Measurements from ENCODE around the gene SORBS2. TPM values are rescaled to one million over a fixed set of nuclear protein-coding genes. Genes with fewer than 3 reads are reported as not detected.

The SORBS2 gene
- total and polyA plus RNA-seq, 2 donors (not counting 1 experiment from before 2014, with no cell fraction given): 0.25 to 0.89 TPM

- Histone ChIP-seq H3K79me2 (ENCODE audit: control insufficient read depth, insufficient read depth, low read length) (no peaks in the 10 kb centered on the region), H3K36me3 (replicated peaks in 1 of 2; ENCODE audit: control extremely low read depth in 1 of 2, control insufficient read depth in 1 of 2, extremely low read depth in 1 of 2, insufficient read depth in 2 of 2, low read length in 1 of 2) (no peaks in the 10 kb centered on the region), H3K4me2 (replicated peaks; ENCODE audit: low read depth, low read length, poor library complexity, severe bottlenecking) (no peak overlapping the region), H2AFZ (ENCODE audit: insufficient read depth, low read depth, low read length, poor library complexity, severe bottlenecking) (no peak overlapping the region), H3K9me3 (ENCODE audit: control extremely low read depth in 1 of 3, control insufficient read depth in 2 of 3, insufficient read depth in 1 of 3, low read length in 2 of 3) (peaks cover 0 to 6% (median 0%) of the 10 kb centered on the region in 3 donors), H3K27ac (ENCODE audit: low read length in 2 of 2) (no peak overlapping the region), H4K20me1 (ENCODE audit: control insufficient read depth, insufficient read depth, low read length, poor library complexity, severe bottlenecking) (no peaks in the 10 kb centered on the region), H3K4me1 (ENCODE audit: control insufficient read depth in 2 of 2, insufficient read depth in 2 of 2, low read length in 2 of 2) (no peaks in the 10 kb centered on the region), H3K27me3 (replicated peaks in 1 of 4; ENCODE audit: control extremely low read depth in 1 of 4, control insufficient read depth in 3 of 4, insufficient read depth in 4 of 4, low read length in 3 of 4) (peaks cover 0 to 3% (median 0%) of the 10 kb centered on the region in 4 experiments), H3K4me3 (ENCODE audit: control extremely low read depth in 1 of 5, extremely low read depth in 1 of 5, insufficient read depth in 1 of 5, low read depth in 2 of 5, low read length in 4 of 5) (no peak overlapping the region), H3K9ac (ENCODE audit: low read length) (no peak overlapping the region)
- Mint-ChIP-seq H3K27me3 (peaks cover 17% of the 10 kb centered on the region), H3K4me3 (no peak overlapping the region), H3K27ac (no peak overlapping the region), H3K4me1 (no peaks in the 10 kb centered on the region), H3K9me3 (ENCODE audit: insufficient read depth) (no peaks in the 10 kb centered on the region)
- 98% methylated on average over 46 of the region's 46 CpGs for WGBS (ENCODE audit: insufficient coverage)
- no peak for DNase-seq
- ATAC-seq (ENCODE audit: low read depth): no peak
- intact Hi-C loops (cut with micrococcal nuclease): no loop called here
- ChIA-PET CTCF (no interaction called here), POLR2A (no interaction called here)
- TF ChIP-seq, protein P1, sequence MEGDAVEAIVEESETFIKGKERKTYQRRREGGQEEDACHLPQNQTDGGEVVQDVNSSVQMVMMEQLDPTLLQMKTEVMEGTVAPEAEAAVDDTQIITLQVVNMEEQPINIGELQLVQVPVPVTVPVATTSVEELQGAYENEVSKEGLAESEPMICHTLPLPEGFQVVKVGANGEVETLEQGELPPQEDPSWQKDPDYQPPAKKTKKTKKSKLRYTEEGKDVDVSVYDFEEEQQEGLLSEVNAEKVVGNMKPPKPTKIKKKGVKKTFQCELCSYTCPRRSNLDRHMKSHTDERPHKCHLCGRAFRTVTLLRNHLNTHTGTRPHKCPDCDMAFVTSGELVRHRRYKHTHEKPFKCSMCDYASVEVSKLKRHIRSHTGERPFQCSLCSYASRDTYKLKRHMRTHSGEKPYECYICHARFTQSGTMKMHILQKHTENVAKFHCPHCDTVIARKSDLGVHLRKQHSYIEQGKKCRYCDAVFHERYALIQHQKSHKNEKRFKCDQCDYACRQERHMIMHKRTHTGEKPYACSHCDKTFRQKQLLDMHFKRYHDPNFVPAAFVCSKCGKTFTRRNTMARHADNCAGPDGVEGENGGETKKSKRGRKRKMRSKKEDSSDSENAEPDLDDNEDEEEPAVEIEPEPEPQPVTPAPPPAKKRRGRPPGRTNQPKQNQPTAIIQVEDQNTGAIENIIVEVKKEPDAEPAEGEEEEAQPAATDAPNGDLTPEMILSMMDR (IDR thresholded peaks at IDR 0.05): no peak
- TF ChIP-seq EZH2 (IDR thresholded peaks at IDR 0.05; ENCODE audit: borderline replicate concordance, insufficient read depth, low read depth, low read length, poor library complexity, severe bottlenecking): no peak
Measured at GRCh38 chr4:185623444-185624258, 188.3 kb downstream of the SORBS2 start.

DNA sequence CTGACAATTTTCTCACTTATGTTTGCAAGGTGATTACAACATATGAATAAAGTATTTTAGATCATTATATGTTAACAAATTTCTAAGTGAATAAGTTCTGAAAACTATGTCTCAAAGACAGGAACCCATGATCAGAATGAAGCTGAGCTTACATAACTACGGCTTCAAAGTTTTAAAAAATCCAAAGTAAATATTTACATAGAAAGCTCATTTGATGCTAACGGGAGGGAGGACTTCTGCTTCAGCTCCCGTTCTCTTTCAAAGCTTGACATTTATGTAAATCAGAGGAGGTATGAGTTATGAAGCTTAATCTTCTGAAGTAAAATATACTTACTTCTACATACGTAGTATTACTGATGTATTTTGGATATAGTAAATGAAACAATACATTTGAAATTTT lies 203.8 kb downstream of the SORBS2 start:
- H3K9me3 Mint-ChIP-seq (ENCODE audit: insufficient read depth): no peaks in the 10 kb centered on the region
- ChIA-PET CTCF (interaction anchor here (5.9 kb wide), 1 partner anchor 10 kb away, joined by 28 read pairs; no protein-coding TSS in a partner anchor), POLR2A (no interaction called here)
- no CpG with 5 or more reads among the region's 4 CpGs for WGBS (ENCODE audit: insufficient coverage)
- Histone ChIP-seq H3K4me2 (replicated peaks; ENCODE audit: low read depth, low read length, poor library complexity, severe bottlenecking) (no peak overlapping the region), H3K9ac (ENCODE audit: low read length) (no peak overlapping the region), H2AFZ (ENCODE audit: insufficient read depth, low read depth, low read length, poor library complexity, severe bottlenecking) (no peak overlapping the region), H3K36me3 (replicated peaks in 1 of 2; ENCODE audit: control extremely low read depth in 1 of 2, control insufficient read depth in 1 of 2, extremely low read depth in 1 of 2, insufficient read depth in 2 of 2, low read length in 1 of 2) (no peaks in the 10 kb centered on the region), H3K9me3 (ENCODE audit: control extremely low read depth in 1 of 3, control insufficient read depth in 2 of 3, insufficient read depth in 1 of 3, low read length in 2 of 3) (no peaks in the 10 kb centered on the region), H3K4me3 (ENCODE audit: control extremely low read depth in 1 of 5, extremely low read depth in 1 of 5, insufficient read depth in 1 of 5, low read depth in 2 of 5, low read length in 4 of 5) (no peak overlapping the region), H3K27ac (ENCODE audit: low read length in 2 of 2) (no peak overlapping the region), H4K20me1 (ENCODE audit: control insufficient read depth, insufficient read depth, low read length, poor library complexity, severe bottlenecking) (no peaks in the 10 kb centered on the region), H3K4me1 (ENCODE audit: control insufficient read depth in 2 of 2, insufficient read depth in 2 of 2, low read length in 2 of 2) (no peaks in the 10 kb centered on the region), H3K27me3 (replicated peaks in 1 of 4; ENCODE audit: control extremely low read depth in 1 of 4, control insufficient read depth in 3 of 4, insufficient read depth in 4 of 4, low read length in 3 of 4) (peaks cover 0 to 5% (median 0%) of the 10 kb centered on the region in 4 experiments), H3K79me2 (ENCODE audit: control insufficient read depth, insufficient read depth, low read length) (no peaks in the 10 kb centered on the region)
- intact Hi-C loops (cut with micrococcal nuclease): no loop called here
- H3K27ac Mint-ChIP-seq: no peak overlapping the region
- peaks cover 3% of the 10 kb centered on the region for H3K4me1 Mint-ChIP-seq
- no peak for TF ChIP-seq EZH2 (IDR thresholded peaks at IDR 0.05; ENCODE audit: borderline replicate concordance, insufficient read depth, low read depth, low read length, poor library complexity, severe bottlenecking)
- TF ChIP-seq, protein P1 (IDR thresholded peaks at IDR 0.05): no peak
- DNase-seq: no peak
- H3K4me3 Mint-ChIP-seq: no peak overlapping the region
- H3K27me3 Mint-ChIP-seq: peaks cover 13% of the 10 kb centered on the region
- no peak for ATAC-seq (ENCODE audit: low read depth)
